ENCODE results near the gene KRTAP1-1.

DNA sequence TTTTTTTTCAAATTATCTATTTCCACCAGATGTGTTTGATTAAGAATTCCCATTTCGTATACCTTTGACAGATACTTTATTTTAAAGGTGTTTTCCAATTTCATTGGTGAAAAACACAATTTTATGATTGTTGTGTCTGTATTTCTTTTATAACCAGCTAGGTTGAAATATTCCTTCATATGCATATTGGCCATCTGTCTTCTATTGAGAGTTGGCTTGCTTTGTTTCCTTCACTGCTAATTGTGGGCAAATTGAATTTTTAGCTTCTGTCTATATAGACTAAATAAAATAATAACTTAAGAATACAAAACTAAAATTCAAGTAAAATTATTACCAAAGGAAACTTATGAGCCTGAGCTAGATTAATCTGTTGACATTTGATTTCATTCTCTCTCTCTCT, 46.1 kb downstream of the KRTAP1-1 start:
- TF ChIP-seq, protein P1, sequence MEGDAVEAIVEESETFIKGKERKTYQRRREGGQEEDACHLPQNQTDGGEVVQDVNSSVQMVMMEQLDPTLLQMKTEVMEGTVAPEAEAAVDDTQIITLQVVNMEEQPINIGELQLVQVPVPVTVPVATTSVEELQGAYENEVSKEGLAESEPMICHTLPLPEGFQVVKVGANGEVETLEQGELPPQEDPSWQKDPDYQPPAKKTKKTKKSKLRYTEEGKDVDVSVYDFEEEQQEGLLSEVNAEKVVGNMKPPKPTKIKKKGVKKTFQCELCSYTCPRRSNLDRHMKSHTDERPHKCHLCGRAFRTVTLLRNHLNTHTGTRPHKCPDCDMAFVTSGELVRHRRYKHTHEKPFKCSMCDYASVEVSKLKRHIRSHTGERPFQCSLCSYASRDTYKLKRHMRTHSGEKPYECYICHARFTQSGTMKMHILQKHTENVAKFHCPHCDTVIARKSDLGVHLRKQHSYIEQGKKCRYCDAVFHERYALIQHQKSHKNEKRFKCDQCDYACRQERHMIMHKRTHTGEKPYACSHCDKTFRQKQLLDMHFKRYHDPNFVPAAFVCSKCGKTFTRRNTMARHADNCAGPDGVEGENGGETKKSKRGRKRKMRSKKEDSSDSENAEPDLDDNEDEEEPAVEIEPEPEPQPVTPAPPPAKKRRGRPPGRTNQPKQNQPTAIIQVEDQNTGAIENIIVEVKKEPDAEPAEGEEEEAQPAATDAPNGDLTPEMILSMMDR (IDR thresholded peaks at IDR 0.05): no peak
- TF ChIP-seq POLR2A (IDR thresholded peaks at IDR 0.05): no peak

All from testis (tissue), 2 donors.